ENCODE data around the gene RPF1. TPM values are rescaled to one million over a fixed set of nuclear protein-coding genes. Genes with fewer than 3 reads are reported as not detected.

Gene RPF1
- total and polyA plus RNA-seq, 2 of the 8 experiments (the other 6 are each of a cell fraction or from before 2014, with no cell fraction given) = 18.7 to 41.8 TPM

- no peak overlapping the region for H4K5ac ChIP-seq (ENCODE audit: insufficient read length, low read depth, low read length)
- H2BK15ac ChIP-seq (ENCODE audit: low read length) = no peak overlapping the region
- no peak overlapping the region for H3K56ac ChIP-seq (replicated peaks; ENCODE audit: insufficient read length, low read depth, low read length)
- H2BK120ac ChIP-seq (replicated peaks; ENCODE audit: low read depth, low read length) = no peak overlapping the region
- H3K9me3 ChIP-seq (ENCODE audit: insufficient read depth in 2 of 2, low read depth in 1 of 2, low read length in 1 of 2) = peaks cover 0 to 2% of the 10 kb centered on the region in 2 experiments; a peak in 1 of 4 replicates
- no peak overlapping the region for H3K18ac ChIP-seq (ENCODE audit: extremely low read depth, low read length)
- DNase-seq (ENCODE audit: low read depth in 1 of 2, low spot score in 2 of 2) (no peak), FAIRE-seq (no peak)
- CTCF ChIA-PET (ENCODE audit: partially characterized antibody) = interaction anchor here (1.1 to 1.6 kb wide), 3 partner anchors 9 to 342 kb away, joined by 4 to 5 read pairs (median 4); partner anchors contain the start of genes GNG5 and SPATA1
- no peak overlapping the region for H3K23ac ChIP-seq (ENCODE audit: insufficient read length)
- no peaks in the 10 kb centered on the region for H3K79me1 ChIP-seq (ENCODE audit: low read depth, low read length)
- no peaks in the 10 kb centered on the region for H3K23me2 ChIP-seq (ENCODE audit: low read depth, low read length)
- H3K4me1 ChIP-seq (replicated peaks in 1 of 4; ENCODE audit: control insufficient read depth in 3 of 4, insufficient read depth in 4 of 4, low read length in 3 of 4) = no peaks in the 10 kb centered on the region
- no peak overlapping the region for H3K27ac ChIP-seq (ENCODE audit: low read depth, low read length)
- no peaks in the 10 kb centered on the region for H3K79me2 ChIP-seq (ENCODE audit: control insufficient read depth in 1 of 2, insufficient read depth in 2 of 2, low read length in 2 of 2)
- H4K91ac ChIP-seq (replicated peaks; ENCODE audit: insufficient read length, low read length) = no peak overlapping the region
- WGBS, 2 experiments (ENCODE audit: extremely low coverage in 1 of 2, insufficient coverage in 1 of 2, insufficient read length in 1 of 2, insufficient replicate concordance in 2 of 2, low coverage in 1 of 2, low lambda C conversion rate in 2 of 2, missing lambda C conversion rate in 1 of 2) = 88% methylated on average over 2 of the region's 2 CpGs; no CpG with 5 or more reads in 1 of the 2 experiments
- H3K14ac ChIP-seq (ENCODE audit: insufficient read length) = no peak overlapping the region
- H3K4me3 ChIP-seq (ENCODE audit: extremely low read depth in 1 of 4, insufficient read depth in 2 of 4, low read depth in 3 of 4, low read length in 4 of 4) = no peak overlapping the region
- no peak overlapping the region for H2BK12ac ChIP-seq (ENCODE audit: low read depth, low read length)
- no peak overlapping the region for H3K4ac ChIP-seq (replicated peaks; ENCODE audit: insufficient read length, low read depth, low read length)
- POLR2A ChIA-PET (ENCODE audit: partially characterized antibody) = no interaction called here
- H2AK5ac ChIP-seq (ENCODE audit: low read depth, low read length) = no peak overlapping the region
- no peak overlapping the region for H2BK20ac ChIP-seq (ENCODE audit: low read length)
- no peak overlapping the region for H2BK5ac ChIP-seq (ENCODE audit: low read depth, low read length)
- H4K8ac ChIP-seq (ENCODE audit: extremely low read depth, insufficient read depth, low read length) = no peak overlapping the region
- H3K27me3 ChIP-seq (replicated peaks in 1 of 4; ENCODE audit: control insufficient read depth in 3 of 4, extremely low read depth in 1 of 4, insufficient read depth in 3 of 4, low read length in 3 of 4) = no peaks in the 10 kb centered on the region
- no peak overlapping the region for H3K9ac ChIP-seq (replicated peaks in 1 of 4; ENCODE audit: extremely low read depth in 1 of 4, low read depth in 3 of 4, low read length in 3 of 4)
- no peaks in the 10 kb centered on the region for H3K36me3 ChIP-seq (ENCODE audit: control insufficient read depth in 2 of 4, insufficient read depth in 4 of 4, low read length in 3 of 4)
- H2AFZ ChIP-seq (ENCODE audit: low read length) = no peak overlapping the region
- no peak overlapping the region for H3K4me2 ChIP-seq (ENCODE audit: insufficient read depth in 1 of 2, low read depth in 2 of 2, low read length in 2 of 2)
- H4K20me1 ChIP-seq (replicated peaks in 1 of 2; ENCODE audit: control insufficient read depth in 1 of 2, insufficient read depth in 2 of 2, low read length in 2 of 2) = no peaks in the 10 kb centered on the region
- no peak for TF ChIP-seq CTCF (IDR thresholded peaks at IDR 0.05; ENCODE audit: control extremely low read depth in 1 of 3, insufficient read depth in 1 of 3, low read depth in 1 of 3, low read length in 3 of 3)
- no peak for TF ChIP-seq SP2 (IDR thresholded peaks at IDR 0.05; ENCODE audit: low read length)
- TF ChIP-seq PHF8 (conservative IDR thresholded peaks at IDR 0.05; ENCODE audit: low read depth, low read length) = no peak
- no peak for TF ChIP-seq E2F6 (IDR thresholded peaks at IDR 0.05)
- no peak for TF ChIP-seq ATF3 (IDR thresholded peaks at IDR 0.05; ENCODE audit: insufficient read depth, low read depth, low read length)
- TF ChIP-seq POU5F1 (IDR thresholded peaks at IDR 0.05; ENCODE audit: low read depth, low read length) = no peak
- TF ChIP-seq USF2 (IDR thresholded peaks at IDR 0.05; ENCODE audit: low read length) = no peak
- no peak for TF ChIP-seq POLR2AphosphoS5 (IDR thresholded peaks at IDR 0.05; ENCODE audit: low read depth, low read length)
- no peak for TF ChIP-seq JUN (IDR thresholded peaks at IDR 0.05; ENCODE audit: low read depth, low read length)
Measured at GRCh38 chr1:84430546-84430945, 48.5 kb upstream of the RPF1 start.
